Esophagus (tissue), 2 donors: ENCODE results near the gene GPR158. TPM values are rescaled to one million over a fixed set of nuclear protein-coding genes. Genes with fewer than 3 reads are reported as not detected.

Experiments used
- H3K27ac ChIP-seq, 2 donors: one replicate each; pipeline ENCODE4 v1.5.1; 2013; ENCODE audit warnings: low read depth in 2 of 2, mild to moderate bottlenecking in 2 of 2, inconsistent platforms in 1 of 2, low read length in 1 of 2, moderate library complexity in 1 of 2
- H3K27me3 ChIP-seq, 2 donors: one replicate each; pipeline ENCODE4 v1.6.1; 2013; ENCODE audit warnings: low read length in 2 of 2, control low read depth in 1 of 2, mild to moderate bottlenecking in 1 of 2; ENCODE audit not compliant: insufficient read depth in 2 of 2, control insufficient read depth in 1 of 2
- H3K36me3 ChIP-seq, 2 donors: one replicate each; pipeline ENCODE4 v1.6.1; 2013; ENCODE audit warnings: low read length in 1 of 2; ENCODE audit not compliant: control insufficient read depth in 2 of 2, insufficient read depth in 2 of 2
- H3K4me1 ChIP-seq, 2 donors: one replicate each; pipeline ENCODE4 v1.6.1; 2013; ENCODE audit warnings: low read length in 1 of 2; ENCODE audit not compliant: control insufficient read depth in 2 of 2, insufficient read depth in 2 of 2
- H3K4me3 ChIP-seq, 2 donors: one replicate each; pipeline ENCODE4 v1.5.1; 2013; ENCODE audit warnings: low read length in 2 of 2, mild to moderate bottlenecking in 2 of 2, low read depth in 1 of 2, moderate library complexity in 1 of 2
- H3K9me3 ChIP-seq, 2 donors: one replicate each; pipeline ENCODE4 v1.6.1; 2013; ENCODE audit warnings: mild to moderate bottlenecking in 2 of 2, low read depth in 1 of 2, low read length in 1 of 2, moderate library complexity in 1 of 2; ENCODE audit not compliant: control insufficient read depth in 2 of 2, insufficient read depth in 1 of 2
- WGBS, 2 donors: extraction: QIAGEN DNeasy Blood & Tissue Kit; methylation state at CpG; one replicate each; pipeline ENCODE4 v1.1.7; 2013; 5-methylcytosine and 5-hydroxymethylcytosine counted together
- polyA plus RNA-seq, 2 donors: library from polyadenylated mRNA; stranded (reverse); fragments of 200-250 nt; gene quantifications; one replicate each; pipeline ENCODE4 v1.2.3, GENCODE V29; 2013
- donor health status: healthy with polysubstance abuse.
- donor health status: Bipolar disorder and iron deficiency.

Gene GPR158
- polyA plus RNA-seq, 2 donors, result under 0.01 TPM; not detected in 1

DNA sequence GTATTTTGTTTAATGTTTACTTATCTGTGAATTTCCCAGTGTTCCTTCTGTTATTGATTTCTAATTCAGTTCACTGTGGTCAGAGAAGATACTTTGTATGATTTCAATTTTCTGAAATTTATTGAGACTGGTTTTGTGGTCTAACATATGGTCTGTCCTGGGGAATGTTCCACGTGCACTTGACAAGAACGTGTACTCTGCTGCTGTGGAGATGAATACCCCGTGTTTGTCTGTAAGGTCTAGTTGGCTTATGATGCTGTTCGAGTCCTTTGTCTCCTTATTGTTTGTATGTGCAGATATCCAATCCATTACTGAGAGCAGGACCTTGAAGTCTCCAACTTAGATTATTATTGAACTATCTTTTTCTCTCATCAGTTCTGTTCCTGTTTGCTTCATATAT lies 387.7 kb downstream of the GPR158 start:
- H3K27ac ChIP-seq, result no peak overlapping the region
- no peaks in the 10 kb centered on the region for H3K4me1 ChIP-seq
- H3K36me3 ChIP-seq, result no peaks in the 10 kb centered on the region
- H3K27me3 ChIP-seq, result no peaks in the 10 kb centered on the region
- WGBS, 2 donors, result 86% methylated on average over 4 of the region's 4 CpGs
- H3K4me3 ChIP-seq, result no peak overlapping the region
- H3K9me3 ChIP-seq, result no peaks in the 10 kb centered on the region

DNA sequence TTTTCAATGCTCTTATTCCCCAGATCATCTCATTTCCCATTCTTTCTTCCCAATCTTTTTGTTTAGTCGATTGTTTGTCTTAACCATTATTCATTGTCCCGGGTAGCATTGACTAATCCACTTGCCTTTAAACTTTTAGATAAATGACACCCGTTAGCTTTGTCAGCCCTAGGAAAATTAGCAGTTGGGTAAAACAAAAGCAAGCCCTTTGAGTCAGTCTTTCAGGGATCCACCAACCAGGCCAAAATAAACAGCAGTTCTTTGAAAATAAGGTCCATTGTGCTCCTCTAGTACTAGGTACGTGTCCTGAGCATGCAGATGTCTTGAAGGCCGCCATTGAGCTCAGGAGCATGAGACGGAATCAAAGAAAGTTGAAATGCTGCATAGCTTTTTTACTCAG lies 389.6 kb downstream of the GPR158 start:
- no peaks in the 10 kb centered on the region for H3K27me3 ChIP-seq
- H3K27ac ChIP-seq, result no peak overlapping the region
- 71 to 80% methylated on average over 6 of the region's 6 CpGs for WGBS, 2 donors
- H3K4me3 ChIP-seq, result no peak overlapping the region
- H3K9me3 ChIP-seq, result no peaks in the 10 kb centered on the region
- H3K36me3 ChIP-seq, result no peaks in the 10 kb centered on the region
- no peaks in the 10 kb centered on the region for H3K4me1 ChIP-seq

DNA sequence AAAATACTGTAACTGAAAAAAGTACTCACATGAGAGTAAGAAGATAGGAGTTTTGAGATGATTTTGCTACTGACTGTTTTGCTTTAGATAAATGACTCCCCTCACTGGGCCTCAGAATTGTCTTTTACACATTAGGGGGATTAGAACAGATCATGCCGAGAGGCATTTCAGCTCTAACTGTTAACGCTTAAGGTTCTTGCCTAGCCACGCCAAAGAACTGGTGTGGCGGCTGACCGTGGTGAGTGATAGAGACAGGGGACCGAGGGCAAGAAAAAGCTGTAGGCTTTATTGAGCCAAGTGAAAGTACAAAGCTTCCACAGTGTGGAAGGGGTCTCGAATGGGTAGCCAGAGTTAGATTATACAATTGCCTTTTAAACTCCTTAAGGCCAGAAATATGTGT lies 390.8 kb downstream of the GPR158 start:
- Histone ChIP-seq H3K4me1 (no peaks in the 10 kb centered on the region), H3K27me3 (no peaks in the 10 kb centered on the region), H3K36me3 (no peaks in the 10 kb centered on the region), H3K4me3 (no peak overlapping the region), H3K9me3 (no peaks in the 10 kb centered on the region), H3K27ac (no peak overlapping the region)
- whole genome bisulfite sequencing, 2 donors, result 40 to 52% methylated on average over 7 of the region's 7 CpGs

DNA sequence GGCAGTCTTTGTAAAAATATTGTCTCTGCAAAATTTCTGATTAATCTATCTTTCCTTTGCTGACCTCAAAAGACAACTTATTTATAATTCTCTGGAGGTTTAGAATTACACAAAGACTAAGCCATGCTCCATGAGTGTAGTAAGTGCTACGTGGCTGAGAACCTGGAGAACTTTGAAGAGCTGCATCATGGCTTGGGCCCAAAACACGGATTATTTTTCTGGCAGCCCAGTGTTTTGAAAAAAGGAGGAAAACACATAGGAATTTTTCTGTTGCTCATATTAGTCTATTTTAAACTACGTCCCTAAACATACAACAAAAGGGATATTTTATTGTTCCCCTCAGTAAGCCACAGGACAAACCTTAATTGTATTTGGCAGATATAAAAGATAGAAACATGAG lies 398.5 kb downstream of the GPR158 start:
- Histone ChIP-seq H3K9me3 (no peaks in the 10 kb centered on the region), H3K27ac (no peak overlapping the region), H3K36me3 (no peaks in the 10 kb centered on the region), H3K4me3 (no peak overlapping the region), H3K4me1 (no peaks in the 10 kb centered on the region), H3K27me3 (no peaks in the 10 kb centered on the region)
- WGBS, 2 donors, result 25 to 50% methylated on average over 3 of the region's 3 CpGs

DNA sequence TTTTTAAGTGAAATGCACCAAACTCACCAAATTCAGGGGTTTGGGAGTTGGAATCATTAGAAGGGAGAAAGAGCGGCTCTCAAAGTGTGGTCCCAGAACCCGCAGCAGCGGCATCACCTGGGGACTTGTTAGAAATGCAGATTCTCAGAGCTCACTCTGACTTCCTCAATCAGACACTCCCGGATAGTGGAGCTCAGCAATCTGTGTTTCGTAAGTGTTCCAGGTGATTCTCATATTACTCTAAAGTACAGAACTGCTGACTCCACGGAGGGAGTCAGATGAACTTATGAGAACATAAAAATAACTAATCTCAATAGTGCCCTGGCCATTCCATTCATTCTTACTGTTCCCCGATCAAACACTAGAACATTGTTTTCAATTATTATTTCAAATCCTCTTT lies 400.5 kb downstream of the GPR158 start:
- Histone ChIP-seq H3K4me1 (no peaks in the 10 kb centered on the region), H3K9me3 (no peaks in the 10 kb centered on the region), H3K36me3 (no peaks in the 10 kb centered on the region), H3K27ac (no peak overlapping the region), H3K4me3 (no peak overlapping the region), H3K27me3 (no peaks in the 10 kb centered on the region)
- 62 to 76% methylated on average over 7 of the region's 7 CpGs for WGBS, 2 donors

DNA sequence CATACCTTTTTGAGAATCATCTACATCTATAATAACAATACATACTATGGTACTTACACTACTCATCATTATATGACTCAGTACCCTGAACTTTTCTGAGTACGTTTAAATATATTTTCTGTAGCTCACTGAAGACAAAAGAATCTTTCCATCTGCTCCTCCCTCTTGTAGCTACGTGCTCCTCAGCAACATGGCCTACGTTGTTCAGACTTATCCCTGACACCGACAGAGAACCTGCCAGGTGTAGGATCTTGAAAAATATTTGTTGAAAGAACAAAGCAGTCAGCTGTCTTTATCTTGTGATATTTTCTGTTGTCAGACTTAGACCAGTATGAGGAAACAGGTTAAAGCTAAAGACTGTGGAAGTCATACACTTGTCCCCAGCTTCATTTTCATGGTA lies 403.3 kb downstream of the GPR158 start:
- no peak overlapping the region for H3K4me3 ChIP-seq
- H3K27me3 ChIP-seq, result no peaks in the 10 kb centered on the region
- no peak overlapping the region for H3K27ac ChIP-seq
- WGBS, 2 donors, result 47 to 60% methylated on average over 4 of the region's 4 CpGs
- H3K36me3 ChIP-seq, result no peaks in the 10 kb centered on the region
- H3K9me3 ChIP-seq, result no peaks in the 10 kb centered on the region
- no peaks in the 10 kb centered on the region for H3K4me1 ChIP-seq

DNA sequence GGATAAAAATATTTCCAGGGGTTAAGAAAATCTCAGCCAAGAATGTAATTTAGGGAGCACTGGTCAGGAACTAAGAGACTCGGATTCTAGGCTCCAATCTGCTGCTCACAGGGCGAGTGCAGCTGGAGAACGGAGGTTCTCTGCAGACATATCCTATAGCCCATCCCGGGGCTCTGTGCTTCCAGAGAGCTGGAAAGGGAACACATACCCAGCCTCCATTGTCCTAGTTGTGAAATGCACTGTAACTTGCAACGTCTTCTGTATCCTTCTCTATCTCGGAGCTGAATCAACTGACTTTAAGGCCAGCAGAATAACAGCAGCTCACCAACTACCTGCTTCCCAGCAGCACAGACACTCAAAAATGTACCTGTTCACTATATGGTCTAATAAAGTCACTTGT lies 408.2 kb downstream of the GPR158 start:
- Histone ChIP-seq H3K36me3 (no peaks in the 10 kb centered on the region), H3K4me1 (no peaks in the 10 kb centered on the region), H3K27me3 (no peaks in the 10 kb centered on the region), H3K4me3 (no peak overlapping the region), H3K9me3 (no peaks in the 10 kb centered on the region), H3K27ac (no peak overlapping the region)
- WGBS, 2 donors, result 74 to 79% methylated on average over 6 of the region's 6 CpGs

DNA sequence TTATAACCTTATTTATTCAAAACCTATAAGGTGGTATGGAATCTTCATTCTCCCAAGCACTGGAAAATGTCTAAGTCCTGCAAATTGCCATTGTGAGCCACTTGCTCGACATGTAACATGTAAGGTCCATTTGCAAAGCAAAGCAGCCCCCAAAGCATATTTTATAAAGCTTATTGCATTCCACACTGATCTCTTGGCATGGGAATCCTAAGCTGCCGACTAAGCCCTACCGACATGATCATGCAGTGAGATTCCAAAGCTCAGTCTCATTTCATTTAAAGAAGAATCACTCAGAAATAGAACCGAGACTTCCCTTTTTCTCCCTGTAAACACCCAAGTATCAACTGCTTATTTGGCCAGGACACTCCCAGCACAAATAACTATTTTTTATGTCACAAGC lies 425.9 kb downstream of the GPR158 start:
- Histone ChIP-seq H3K27me3 (no peaks in the 10 kb centered on the region), H3K4me1 (no peaks in the 10 kb centered on the region)
- 27 to 36% methylated on average over 4 of the region's 4 CpGs for WGBS, 2 donors

DNA sequence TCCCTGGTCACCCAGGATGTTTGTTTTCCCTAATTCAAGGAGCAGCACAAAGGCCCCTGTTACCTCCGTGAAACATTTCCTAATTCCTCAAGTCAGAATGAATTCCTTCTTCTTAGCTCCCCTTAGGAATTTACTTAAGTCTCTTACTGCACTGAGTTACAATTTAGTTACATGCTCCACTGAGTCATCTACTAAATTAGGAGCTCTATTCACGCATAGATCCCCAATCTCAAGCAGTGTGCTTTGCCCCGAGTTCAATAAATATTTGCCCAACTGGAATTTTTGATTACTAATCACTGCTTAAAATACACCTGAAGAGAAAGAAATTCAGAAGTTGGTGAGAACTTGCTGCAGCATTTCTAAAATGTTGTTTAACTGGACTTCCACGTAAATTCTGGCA lies 429.8 kb downstream of the GPR158 start:
- Histone ChIP-seq H3K36me3 (no peaks in the 10 kb centered on the region), H3K4me1 (no peaks in the 10 kb centered on the region), H3K9me3 (no peaks in the 10 kb centered on the region), H3K27me3 (no peaks in the 10 kb centered on the region), H3K4me3 (no peak overlapping the region), H3K27ac (no peak overlapping the region)
- 38 to 50% methylated on average over 4 of the region's 4 CpGs for whole genome bisulfite sequencing, 2 donors

More for the DNA sequence above, 425.9 kb downstream of the GPR158 start:
- no peak overlapping the region for H3K4me3 ChIP-seq
- H3K9me3 ChIP-seq, result no peaks in the 10 kb centered on the region
- H3K27ac ChIP-seq, result no peak overlapping the region
- H3K36me3 ChIP-seq, result no peaks in the 10 kb centered on the region

DNA sequence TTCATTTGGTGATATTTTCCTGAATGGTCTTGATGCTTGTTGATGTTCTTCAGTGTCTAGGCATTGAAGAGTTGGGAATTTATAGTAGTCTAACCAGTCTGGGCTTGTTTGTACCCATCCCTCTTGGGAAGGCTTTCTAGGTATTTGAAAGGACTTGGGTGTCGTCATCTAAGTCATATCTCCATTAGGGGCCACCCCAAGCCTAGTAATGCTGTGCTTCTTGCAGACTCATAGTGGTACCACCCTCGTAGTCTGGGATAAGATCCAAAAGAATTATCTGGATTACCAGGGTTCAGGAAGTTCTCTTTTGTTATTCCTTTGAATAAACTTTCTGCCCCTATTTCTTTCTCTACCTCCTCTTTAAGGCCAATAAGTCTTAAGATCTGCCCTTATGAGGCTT lies 439.9 kb downstream of the GPR158 start:
- no peak overlapping the region for H3K27ac ChIP-seq
- no peaks in the 10 kb centered on the region for H3K27me3 ChIP-seq
- no peaks in the 10 kb centered on the region for H3K36me3 ChIP-seq
- no peaks in the 10 kb centered on the region for H3K4me1 ChIP-seq
- H3K9me3 ChIP-seq, result peaks cover 0 to 4% of the 10 kb centered on the region in 2 donors
- WGBS, 2 donors, result 34 to 47% methylated on average over 2 of the region's 2 CpGs
- no peak overlapping the region for H3K4me3 ChIP-seq
